Right lung (tissue), 5 donors: ENCODE data around the gene TRIM43B. TPM values are rescaled to one million over a fixed set of nuclear protein-coding genes. Genes with fewer than 3 reads are reported as not detected.
"Not testable (repeated sequence)": the region's sequence is repeated elsewhere in the genome, so short reads cannot be mapped to it uniquely, and the experiment has no call there.

ENCODE experiments used
- DNase-seq, 2 donors: peaks; one replicate each; pipeline ENCODE4 v3.0.0-alpha.2; 2013
- polyA plus RNA-seq, 5 donors: library from polyadenylated mRNA; unstranded; fragments of 120-200 nt; gene quantifications; one replicate each; pipeline versions ENCODE4 v1.2.1 to v1.2.3, GENCODE V29; 2013; ENCODE audit warnings: inconsistent platforms in 1 of 5, low replicate concordance in 1 of 5; ENCODE audit not compliant: insufficient read length in 5 of 5, insufficient read depth in 1 of 5

TRIM43B gene
- polyA plus RNA-seq, 5 donors = not detected

- DNase-seq = not testable (repeated sequence)
Observed at GRCh38 chr2:95433973-95434372, 50.6 kb downstream of the TRIM43B start.

GRCh38 chr2:95433373-95433772 is 51.2 kb downstream of the TRIM43B start:
- not testable (repeated sequence) for DNase-seq

- not testable (repeated sequence) for DNase-seq
Observed at GRCh38 chr2:95429748-95430467, 54.6 kb downstream of the TRIM43B start.

DNA sequence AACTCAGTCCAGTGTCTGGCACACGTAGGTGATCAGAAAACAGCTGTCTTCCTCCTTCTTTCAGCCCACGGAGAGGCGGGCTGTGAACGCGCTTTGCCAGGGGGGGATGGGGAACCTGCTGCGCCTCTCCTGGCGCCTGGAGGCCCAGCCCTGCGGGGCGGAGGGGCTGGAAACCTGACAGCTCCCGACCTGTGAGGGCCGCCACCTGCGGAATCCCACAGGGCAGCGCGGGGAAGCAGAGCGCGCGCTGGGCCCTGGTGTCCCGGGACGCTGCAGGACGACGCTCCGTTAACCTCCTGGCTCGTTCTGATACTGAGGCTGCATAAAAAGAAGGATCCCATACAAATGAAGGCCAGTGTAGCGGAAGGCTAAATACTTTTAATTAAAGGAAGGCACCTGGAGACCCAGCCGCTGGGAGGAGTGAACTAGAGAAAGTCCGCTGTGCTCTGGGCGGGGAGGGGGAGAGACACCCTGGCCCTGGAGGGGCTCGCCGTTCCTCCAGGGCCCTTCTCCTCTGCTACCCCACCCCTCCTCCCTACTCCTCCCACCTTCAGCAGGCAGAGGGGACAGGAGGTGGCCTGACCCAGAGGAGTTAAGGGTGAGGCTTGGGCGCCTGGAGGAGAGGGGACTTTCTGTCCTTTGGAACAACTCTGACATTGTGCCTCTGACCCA is 57.2 kb downstream of the TRIM43B start:
- DNase-seq = not testable (repeated sequence)

Other genes with a start within 250 kb of the TRIM43B start
- gene PROM2, start 210.3 kb downstream of the TRIM43B start, polyA plus RNA-seq = 10 to 100 TPM in 4 of 5 donors, 1 to 10 TPM in 1; 8.5 to 14.6 (median 14.2) TPM
- gene KCNIP3, start 187.4 kb downstream of the TRIM43B start, polyA plus RNA-seq = 10 to 100 TPM in 1 of 5 donors, 1 to 10 TPM in 4; 6.2 to 10.0 (median 7.4) TPM
- 10 to 100 TPM; 33.5 to 46.3 (median 38.4) TPM for gene FAHD2A, start 82.0 kb downstream of the TRIM43B start, polyA plus RNA-seq
- not detected for gene TRIM43, start 107.2 kb upstream of the TRIM43B start, polyA plus RNA-seq